Measurements from ENCODE around the gene GBA2.

Gene GBA2

DNA sequence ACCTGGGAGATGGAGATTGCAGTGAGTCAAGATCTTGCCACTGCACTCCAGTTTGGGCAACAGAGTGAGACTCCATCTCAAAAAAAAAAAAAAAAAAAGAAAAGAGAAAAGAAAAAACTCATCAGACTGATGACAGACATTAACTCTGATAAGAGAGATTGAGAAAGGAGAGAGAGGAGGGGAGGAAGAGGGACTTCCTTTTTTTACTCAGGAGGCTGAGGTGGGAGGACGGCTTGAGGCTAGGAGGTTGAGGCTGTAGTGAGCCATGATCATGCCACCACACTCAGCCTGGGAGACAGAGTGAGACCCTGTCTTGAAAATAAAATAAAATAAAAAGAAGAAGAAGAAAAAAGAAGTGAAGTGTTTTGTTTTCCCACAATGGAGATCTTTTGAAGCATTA is 14.8 kb upstream of the GBA2 start:
- no peak for DNase-seq

GRCh38 chr9:35763181-35763580 is 14.2 kb upstream of the GBA2 start:
- DNase-seq: no peak

DNA sequence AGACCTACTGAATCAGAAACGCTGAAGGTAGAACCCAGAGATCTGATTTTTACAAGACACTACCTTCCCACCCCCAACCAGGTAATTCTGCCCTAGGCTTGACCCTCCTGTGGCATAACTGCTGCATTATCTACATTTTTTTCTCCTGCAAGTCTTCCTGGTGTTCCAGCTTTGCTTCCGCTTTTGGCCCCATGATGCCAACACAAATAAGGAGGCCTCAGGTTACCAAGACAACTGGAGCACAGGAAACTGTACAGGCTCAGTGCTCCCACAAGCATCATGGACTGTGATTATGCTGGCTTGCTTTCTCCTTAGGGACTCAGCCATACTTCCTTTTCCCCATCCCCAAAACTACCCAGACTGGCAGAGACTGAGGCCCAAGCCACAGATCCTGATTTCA is 11.6 kb upstream of the GBA2 start:
- DNase-seq: no peak

- DNase-seq: no peak
Observed at GRCh38 chr9:35759795-35760194, 10.8 kb upstream of the GBA2 start.

DNA sequence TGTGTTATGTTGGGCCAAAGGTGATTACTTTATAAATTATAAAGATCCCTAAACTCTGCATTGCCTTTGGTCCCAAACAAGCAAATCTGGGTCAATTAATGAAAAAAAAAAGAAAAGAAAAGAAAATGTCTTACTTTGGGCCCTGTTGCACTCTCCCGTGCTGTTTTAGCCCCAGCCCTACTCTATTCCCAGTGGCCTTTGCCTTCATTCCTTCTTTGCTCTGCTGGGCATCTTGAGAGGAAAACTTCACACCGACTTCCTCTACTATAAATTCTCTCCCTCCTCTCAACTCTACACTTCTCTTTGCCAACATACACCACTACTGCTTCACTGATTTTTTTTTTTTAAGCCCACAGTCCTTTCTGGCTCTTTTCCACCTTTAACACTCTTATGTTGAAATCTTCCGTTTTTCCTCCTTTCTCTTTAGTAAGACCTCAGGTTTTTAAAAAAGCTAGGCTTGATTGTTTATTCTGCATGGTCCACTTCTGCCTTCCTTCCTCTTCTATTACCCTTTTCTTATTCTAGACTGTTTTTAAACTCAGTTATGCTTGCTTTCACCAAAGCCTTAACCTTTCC is 9.5 kb upstream of the GBA2 start:
- DNase-seq: no peak

DNA sequence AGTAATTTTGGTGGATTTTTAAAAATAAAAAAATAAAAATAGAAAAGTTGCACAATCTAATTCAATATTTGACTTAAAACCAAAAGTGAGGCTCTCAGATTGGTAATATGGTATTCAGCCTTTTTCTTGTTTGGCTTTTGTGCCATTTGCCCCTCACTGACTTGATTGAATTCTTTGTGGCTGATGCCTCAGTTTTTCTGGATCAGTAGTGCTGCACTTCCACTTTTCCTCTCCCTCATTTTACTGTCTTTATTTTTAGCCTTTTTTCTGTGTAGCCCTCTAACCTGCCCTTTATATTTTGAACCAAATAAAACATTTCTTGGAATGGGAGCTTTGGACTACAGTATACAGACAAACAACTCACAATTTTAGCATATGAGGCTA is 8.9 kb upstream of the GBA2 start:
- no peak for DNase-seq

DNA sequence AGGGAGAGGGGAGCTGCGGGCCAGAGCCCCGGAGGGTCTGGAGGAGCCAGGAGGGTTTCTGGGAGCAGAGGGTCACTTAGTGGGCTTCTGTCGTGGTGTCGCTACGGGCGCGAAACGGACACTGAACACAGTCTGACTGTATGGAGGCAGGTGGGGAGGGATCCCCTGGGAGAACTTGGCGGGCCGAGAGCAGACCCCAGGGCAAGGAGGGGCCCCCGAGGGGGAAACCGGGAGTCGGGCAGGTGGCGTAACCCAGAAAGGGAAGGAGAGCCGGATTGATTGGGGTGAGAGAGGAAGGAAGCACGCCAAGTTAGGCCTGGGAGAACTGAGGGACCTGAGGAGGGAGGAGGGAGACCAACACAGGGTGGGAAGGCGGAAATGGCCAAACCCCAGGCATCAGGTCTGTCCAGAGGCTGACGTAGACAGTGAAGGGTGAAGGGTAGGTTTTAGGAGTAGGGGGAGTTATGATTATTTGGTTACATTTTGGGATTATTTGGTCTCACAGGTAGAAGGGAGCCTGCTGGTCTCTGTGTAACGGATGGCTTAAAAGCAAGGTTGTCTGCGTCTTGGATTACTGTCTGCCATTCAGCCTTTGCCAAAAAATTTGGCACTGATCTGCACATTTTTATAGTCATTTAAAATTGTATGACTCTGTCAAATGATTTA is 8.3 kb upstream of the GBA2 start:
- peak in 1 of 2 donors; percentile 13 for DNase-seq

- DNase-seq: peak; percentile 68 to 81
Observed at GRCh38 chr9:35756275-35757225, 7.5 kb upstream of the GBA2 start.

DNA sequence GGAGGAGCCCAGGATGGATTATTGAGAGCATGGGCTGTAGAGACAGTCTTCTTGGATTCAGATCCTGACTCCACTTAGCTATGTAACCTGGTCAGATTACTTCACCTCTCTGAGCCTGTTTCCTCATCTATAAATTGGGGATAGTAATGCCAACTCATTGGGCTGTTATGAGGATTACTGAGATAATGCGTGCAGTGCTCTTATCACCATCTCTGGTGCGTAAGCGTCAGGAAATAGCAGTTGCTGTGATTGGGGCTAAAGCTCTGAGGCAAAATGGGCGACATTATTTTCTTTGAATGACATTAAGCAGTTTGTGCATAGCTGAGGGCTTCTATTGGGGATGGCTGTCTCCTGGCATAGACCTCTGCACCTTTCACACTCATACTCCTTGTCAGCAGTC is 6.0 kb upstream of the GBA2 start:
- no peak for DNase-seq

- no peak for DNase-seq
Observed at GRCh38 chr9:35754264-35754663, 5.2 kb upstream of the GBA2 start, which contains the start of gene MSMP. Gene MSMP (minus strand): TSS chr9:35754276. CDS start chr9:35754129, 147 bp downstream.

DNA sequence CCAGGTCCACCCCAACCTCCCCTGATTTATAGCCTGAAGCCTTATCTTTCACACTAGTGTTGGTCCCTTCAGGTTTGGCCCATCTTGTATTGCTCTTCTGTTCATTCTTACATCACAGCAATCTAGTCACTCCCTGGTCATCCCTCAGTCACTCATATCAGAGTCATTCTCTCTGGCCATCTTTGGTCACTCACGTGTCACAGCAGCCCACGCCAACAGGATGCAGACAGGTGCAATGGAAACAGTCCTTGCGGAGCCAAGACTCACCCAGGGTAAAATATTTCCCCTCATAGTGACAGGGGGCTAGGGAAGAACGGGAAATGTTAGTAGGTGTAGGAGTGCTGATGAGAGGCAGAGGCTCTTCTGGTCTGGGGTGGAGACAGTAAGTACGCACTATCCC is 4.4 kb upstream of the GBA2 start:
- no peak for DNase-seq

DNA sequence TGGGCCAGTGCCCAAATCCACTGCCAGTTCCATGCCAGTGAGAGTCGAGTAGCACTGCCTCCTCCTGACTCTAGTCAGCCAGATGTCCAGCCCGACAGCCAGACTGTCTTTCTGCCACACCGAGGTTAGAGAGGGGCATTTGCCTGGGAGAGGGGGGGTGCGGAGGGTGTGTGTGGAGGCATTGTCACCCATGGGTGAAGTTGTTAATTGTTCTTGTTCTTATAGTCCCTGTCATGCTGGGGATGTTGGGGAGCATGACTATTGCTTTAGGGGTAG is 1.2 kb upstream of the GBA2 start:
- DNase-seq: no peak

DNA sequence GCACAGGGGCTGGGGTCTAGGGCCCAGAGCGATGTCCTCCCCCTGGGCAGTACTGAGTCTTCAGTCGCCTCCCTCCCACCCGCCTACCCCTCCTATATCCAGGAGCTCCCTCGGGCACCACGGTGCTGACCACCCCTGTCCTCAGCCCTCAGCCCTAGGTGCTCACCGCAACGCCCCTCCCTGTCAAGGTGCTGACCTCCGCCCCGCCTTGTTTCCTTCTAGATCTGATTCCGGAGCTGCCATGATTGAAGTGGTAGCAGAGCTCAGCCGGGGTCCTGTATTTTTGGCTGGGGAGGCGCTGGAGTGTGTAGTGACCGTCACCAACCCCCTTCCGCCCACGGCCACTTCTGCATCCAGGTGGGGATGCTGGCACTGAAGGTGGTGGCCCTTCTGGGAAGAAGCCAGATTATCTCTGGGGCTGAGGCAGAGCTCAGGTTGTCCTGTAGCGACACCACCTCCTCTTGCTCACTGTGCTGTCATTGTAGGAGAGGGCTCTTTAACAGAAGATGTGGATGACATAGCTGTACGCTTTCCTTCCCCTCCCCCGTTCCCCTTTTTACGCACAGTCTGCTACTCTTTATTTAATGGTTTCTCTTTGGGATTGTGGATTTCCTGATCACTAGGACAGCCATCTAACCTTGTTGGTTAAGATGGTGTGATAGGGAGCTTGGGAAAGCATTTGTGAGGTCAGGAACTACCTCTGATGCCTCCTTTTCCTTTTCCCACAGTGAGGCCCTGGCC is 657 bp upstream of the GBA2 start:
- DNase-seq: peak in 1 of 2 donors; percentile 61

GRCh38 chr9:35748242-35748857 is 678 bp downstream of the GBA2 start:
- peak in 1 of 2 donors; percentile 8 for DNase-seq

- DNase-seq: no peak
Observed at GRCh38 chr9:35746583-35746982, 2.4 kb downstream of the GBA2 start.

- DNase-seq: no peak
Observed at GRCh38 chr9:35745569-35745968, 3.5 kb downstream of the GBA2 start.

DNA sequence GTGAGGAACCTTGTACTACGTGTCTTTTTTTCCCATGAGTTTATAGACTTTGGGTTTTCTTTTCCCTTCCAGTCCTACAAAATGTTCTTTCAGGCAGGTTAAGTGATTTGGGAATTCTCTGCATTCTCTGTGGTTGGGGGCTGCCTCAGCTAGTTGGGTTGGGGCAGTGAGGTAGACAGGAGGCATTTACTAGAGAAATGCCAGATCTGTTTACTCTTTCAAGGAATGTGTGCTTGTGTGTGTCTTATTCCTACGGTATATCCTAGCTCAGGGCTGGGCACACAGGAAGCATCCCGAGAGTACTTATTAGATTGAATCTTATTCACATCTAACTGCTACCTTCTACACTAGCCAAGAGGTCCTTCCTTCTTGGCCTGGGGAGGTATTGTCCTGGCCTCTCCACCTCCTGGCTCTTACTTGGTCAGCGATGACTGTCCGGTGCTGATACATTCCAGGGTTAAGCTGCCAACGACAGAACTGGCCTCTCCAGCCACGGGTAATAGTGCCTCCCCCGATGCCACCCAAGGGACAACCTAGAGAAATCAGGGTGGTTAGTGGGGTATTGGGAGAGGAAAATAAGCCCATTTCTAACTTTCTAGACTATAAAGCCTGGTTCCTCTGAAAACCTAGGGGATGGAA is 5.0 kb downstream of the GBA2 start:
- no peak for DNase-seq

DNA sequence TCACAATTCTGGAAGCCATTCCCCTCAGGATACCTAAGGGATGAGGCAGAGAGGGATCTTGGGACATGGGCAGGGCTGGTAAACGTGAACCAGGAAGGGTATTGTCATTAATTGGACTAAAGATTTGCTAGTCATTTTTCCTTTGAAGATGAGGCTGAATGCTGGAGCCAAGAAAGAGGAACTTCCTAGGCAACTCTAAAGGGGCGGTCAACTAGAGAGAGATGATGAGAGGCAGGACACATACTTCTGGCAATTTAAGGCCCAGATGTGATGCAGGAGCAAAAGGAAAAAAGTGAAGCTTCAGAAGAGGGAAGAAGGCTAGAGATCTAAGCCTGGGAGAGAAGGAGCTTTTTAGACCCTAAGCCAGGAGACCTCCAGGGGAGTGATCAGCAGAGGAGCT is 5.6 kb downstream of the GBA2 start:
- no peak for DNase-seq

- peak in 1 of 2 donors; percentile 20 for DNase-seq
Observed at GRCh38 chr9:35741740-35742139, 7.3 kb downstream of the GBA2 start.

DNA sequence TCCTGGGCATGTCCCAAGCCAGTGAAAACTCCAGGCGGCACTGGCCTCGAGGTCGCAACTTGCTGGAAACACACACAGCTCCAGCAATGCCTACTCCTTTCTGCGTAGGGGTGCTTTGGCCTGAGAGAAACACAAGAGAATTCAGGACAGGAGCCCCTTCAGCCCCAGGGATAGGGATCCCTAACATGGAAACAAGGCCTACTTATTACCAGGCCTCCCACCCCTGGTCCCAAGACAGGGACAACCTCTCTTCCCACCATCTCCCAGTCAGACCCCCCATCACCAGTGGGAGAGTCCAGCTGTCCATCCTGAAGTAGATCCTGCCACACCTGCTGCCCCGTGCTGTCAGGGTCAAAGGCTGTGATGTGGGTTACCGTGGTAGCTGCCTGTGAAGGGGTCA is 8.8 kb downstream of the GBA2 start:
- no peak for DNase-seq

GRCh38 chr9:35738924-35739323 is 10.1 kb downstream of the GBA2 start:
- DNase-seq: no peak

- DNase-seq: no peak
Observed at GRCh38 chr9:35738186-35738585, 10.8 kb downstream of the GBA2 start.
